ENCODE results near the gene SDC4. TPM values are rescaled to one million over a fixed set of nuclear protein-coding genes. Genes with fewer than 3 reads are reported as not detected.

SDC4 gene
- total and polyA plus RNA-seq, 10 of the 15 experiments (the other 5 are each of a cell fraction or from before 2014, with no cell fraction given), result 0.52 to 11.3 (median 1.4) TPM

DNA sequence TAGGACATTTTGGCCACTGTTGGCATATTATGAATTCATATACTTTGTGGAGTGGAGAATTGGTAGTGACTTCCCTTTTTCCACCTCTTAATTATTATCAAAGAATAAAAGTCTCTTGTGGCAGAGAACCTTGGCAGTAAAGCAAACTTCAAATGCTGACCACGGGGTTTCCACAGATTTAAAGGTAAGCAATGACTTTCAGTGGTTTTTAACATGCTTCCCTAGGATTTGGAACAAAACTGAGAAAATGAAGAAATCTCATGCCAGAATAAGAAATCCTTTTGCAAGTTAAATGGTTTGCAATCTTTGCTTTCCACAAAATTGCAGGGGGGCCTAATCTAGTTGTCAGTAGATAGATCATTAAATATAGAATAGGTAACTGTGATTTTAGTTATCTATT, 2.0 kb upstream of the SDC4 start:
- Histone ChIP-seq H3K36me3 (ENCODE audit: control insufficient read depth in 2 of 2, insufficient read depth in 2 of 2, low read length in 1 of 2) (no peaks in the 10 kb centered on the region), H3K27ac (ENCODE audit: control insufficient read depth, insufficient read depth) (no peak overlapping the region), H2AFZ (ENCODE audit: control insufficient read depth, low read depth, low read length) (no peak overlapping the region), H3K79me2 (ENCODE audit: control insufficient read depth, insufficient read depth, low read length) (no peaks in the 10 kb centered on the region), H3K4me1 (ENCODE audit: control insufficient read depth, insufficient read depth, low read length) (peaks cover 6% of the 10 kb centered on the region), H3K4me2 (ENCODE audit: control insufficient read depth, insufficient read depth) (no peak overlapping the region), H3K27me3 (replicated peaks in 1 of 2; ENCODE audit: control insufficient read depth in 2 of 2, insufficient read depth in 2 of 2, low read length in 1 of 2) (0 out of 4 replicates have a peak, but pooled peaks cover 0 to 6% of the 10 kb centered on the region in 2 experiments), H3K4me3 (no peak overlapping the region), H4K20me1 (ENCODE audit: control insufficient read depth, insufficient read depth) (no peaks in the 10 kb centered on the region), H3K9me3 (replicated peaks; ENCODE audit: control insufficient read depth, insufficient read depth, low read length) (no peaks in the 10 kb centered on the region), H3K9ac (ENCODE audit: control insufficient read depth, insufficient read depth, low read length) (no peak overlapping the region)
- RAD21 ChIA-PET (ENCODE audit: unreplicated experiment), result no interaction called here
- CTCF ChIA-PET, result no interaction called here
- in situ Hi-C loops (cut with MboI) (no loop called here), intact Hi-C loops (cut with micrococcal nuclease; ENCODE audit: unreplicated experiment) (no loop called here)
- no peak for ATAC-seq
- no peak for DNase-seq (ENCODE audit: low read depth, low spot score)
- 0% methylated on average over 1 of the region's 1 CpG for WGBS (ENCODE audit: insufficient coverage, insufficient replicate concordance, low lambda C conversion rate, missing lambda C conversion rate)
- SMC1A ChIA-PET (ENCODE audit: uncharacterized antibody, unreplicated experiment), result interaction anchor here (1.5 kb wide), 1 partner anchor 11 kb away, joined by 5 read pairs; no protein-coding TSS in a partner anchor
- BruUV-seq (replicated peaks), result no TSS peak
- TF ChIP-seq, protein P1, sequence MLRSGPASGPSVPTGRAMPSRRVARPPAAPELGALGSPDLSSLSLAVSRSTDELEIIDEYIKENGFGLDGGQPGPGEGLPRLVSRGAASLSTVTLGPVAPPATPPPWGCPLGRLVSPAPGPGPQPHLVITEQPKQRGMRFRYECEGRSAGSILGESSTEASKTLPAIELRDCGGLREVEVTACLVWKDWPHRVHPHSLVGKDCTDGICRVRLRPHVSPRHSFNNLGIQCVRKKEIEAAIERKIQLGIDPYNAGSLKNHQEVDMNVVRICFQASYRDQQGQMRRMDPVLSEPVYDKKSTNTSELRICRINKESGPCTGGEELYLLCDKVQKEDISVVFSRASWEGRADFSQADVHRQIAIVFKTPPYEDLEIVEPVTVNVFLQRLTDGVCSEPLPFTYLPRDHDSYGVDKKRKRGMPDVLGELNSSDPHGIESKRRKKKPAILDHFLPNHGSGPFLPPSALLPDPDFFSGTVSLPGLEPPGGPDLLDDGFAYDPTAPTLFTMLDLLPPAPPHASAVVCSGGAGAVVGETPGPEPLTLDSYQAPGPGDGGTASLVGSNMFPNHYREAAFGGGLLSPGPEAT (IDR thresholded peaks at IDR 0.05; ENCODE audit: low read depth), result no peak
- no peak for TF ChIP-seq MEF2A (IDR thresholded peaks at IDR 0.05; ENCODE audit: insufficient read depth, low read depth, low read length)
- no peak for TF ChIP-seq RCOR1 (conservative IDR thresholded peaks at IDR 0.05; ENCODE audit: low read depth, low read length)
- no peak for TF ChIP-seq KLF5 (IDR thresholded peaks at IDR 0.05; ENCODE audit: partially characterized antibody)
- TF ChIP-seq TBL1XR1 (IDR thresholded peaks at IDR 0.05; ENCODE audit: low read depth, low read length), result no peak
- no peak for TF ChIP-seq NRF1 (conservative IDR thresholded peaks at IDR 0.05; ENCODE audit: low read depth, low read length)
- no peak for TF ChIP-seq IKZF1 (conservative IDR thresholded peaks at IDR 0.05)
- TF ChIP-seq, protein P2, sequence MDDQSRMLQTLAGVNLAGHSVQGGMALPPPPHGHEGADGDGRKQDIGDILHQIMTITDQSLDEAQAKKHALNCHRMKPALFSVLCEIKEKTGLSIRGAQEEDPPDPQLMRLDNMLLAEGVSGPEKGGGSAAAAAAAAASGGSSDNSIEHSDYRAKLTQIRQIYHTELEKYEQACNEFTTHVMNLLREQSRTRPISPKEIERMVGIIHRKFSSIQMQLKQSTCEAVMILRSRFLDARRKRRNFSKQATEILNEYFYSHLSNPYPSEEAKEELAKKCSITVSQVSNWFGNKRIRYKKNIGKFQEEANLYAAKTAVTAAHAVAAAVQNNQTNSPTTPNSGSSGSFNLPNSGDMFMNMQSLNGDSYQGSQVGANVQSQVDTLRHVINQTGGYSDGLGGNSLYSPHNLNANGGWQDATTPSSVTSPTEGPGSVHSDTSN (IDR thresholded peaks at IDR 0.05; ENCODE audit: insufficient replicate concordance, low read depth, low read length), result no peak
- TF ChIP-seq ZSCAN29 (IDR thresholded peaks at IDR 0.05), result no peak
- TF ChIP-seq MYB (IDR thresholded peaks at IDR 0.05; ENCODE audit: borderline replicate concordance, low read depth, low read length), result no peak
- no peak for TF ChIP-seq POLR2AphosphoS5 (IDR thresholded peaks at IDR 0.05; ENCODE audit: low read length)
- TF ChIP-seq GABPA (IDR thresholded peaks at IDR 0.05; ENCODE audit: low read depth), result no peak
- TF ChIP-seq KDM1A (IDR thresholded peaks at IDR 0.05; ENCODE audit: borderline replicate concordance), result no peak
- POLR2A ChIA-PET, result interaction anchor here (0.6 kb wide), 1 partner anchor 14 kb away, joined by 3 read pairs; no protein-coding TSS in a partner anchor
- FAIRE-seq, result no peak

Measured in GM12878 (cell line).